Tibial nerve (tissue), 3 donors: Measurements from ENCODE around the gene KRTAP10-2.

Experiments used
- POLR2A ChIP-seq, 2 donors: fragments of 450-650 bp; IDR thresholded peaks; one replicate each; pipeline ENCODE4 v1.6.1; 2017; ENCODE audit warnings: antibody characterized with exemption in 2 of 2, mild to moderate bottlenecking in 2 of 2, moderate library complexity in 2 of 2
- TF ChIP-seq, protein P1 (sequence below), 5 experiments: fragments of 200-600 bp in 3 of 5; fragments of 450-650 bp in 2 of 5; sonication (generic) in 3 of 5; IDR thresholded peaks; one replicate each; pipeline ENCODE4 v1.5.1; 2016 to 2019; ENCODE audit warnings: antibody characterized with exemption in 5 of 5, mild to moderate bottlenecking in 3 of 5, moderate library complexity in 2 of 5

DNA sequence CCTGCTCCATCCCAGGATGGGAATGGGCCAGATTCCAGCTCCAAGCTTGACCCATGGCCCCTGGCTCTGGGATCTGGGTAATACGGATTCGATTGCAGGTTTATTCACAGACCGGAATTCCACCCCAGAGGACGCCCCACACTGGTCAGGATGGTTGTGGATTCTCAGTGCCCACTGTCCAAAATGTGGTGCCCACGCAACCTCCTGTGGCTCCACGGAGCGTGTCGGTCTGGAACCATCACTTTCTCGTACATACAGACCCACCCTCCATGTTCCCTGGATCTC lies 42.9 kb downstream of the KRTAP10-2 start:
- TF ChIP-seq, protein P1, sequence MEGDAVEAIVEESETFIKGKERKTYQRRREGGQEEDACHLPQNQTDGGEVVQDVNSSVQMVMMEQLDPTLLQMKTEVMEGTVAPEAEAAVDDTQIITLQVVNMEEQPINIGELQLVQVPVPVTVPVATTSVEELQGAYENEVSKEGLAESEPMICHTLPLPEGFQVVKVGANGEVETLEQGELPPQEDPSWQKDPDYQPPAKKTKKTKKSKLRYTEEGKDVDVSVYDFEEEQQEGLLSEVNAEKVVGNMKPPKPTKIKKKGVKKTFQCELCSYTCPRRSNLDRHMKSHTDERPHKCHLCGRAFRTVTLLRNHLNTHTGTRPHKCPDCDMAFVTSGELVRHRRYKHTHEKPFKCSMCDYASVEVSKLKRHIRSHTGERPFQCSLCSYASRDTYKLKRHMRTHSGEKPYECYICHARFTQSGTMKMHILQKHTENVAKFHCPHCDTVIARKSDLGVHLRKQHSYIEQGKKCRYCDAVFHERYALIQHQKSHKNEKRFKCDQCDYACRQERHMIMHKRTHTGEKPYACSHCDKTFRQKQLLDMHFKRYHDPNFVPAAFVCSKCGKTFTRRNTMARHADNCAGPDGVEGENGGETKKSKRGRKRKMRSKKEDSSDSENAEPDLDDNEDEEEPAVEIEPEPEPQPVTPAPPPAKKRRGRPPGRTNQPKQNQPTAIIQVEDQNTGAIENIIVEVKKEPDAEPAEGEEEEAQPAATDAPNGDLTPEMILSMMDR (IDR thresholded peaks at IDR 0.05) = no peak
- no peak for TF ChIP-seq POLR2A (IDR thresholded peaks at IDR 0.05)
